ENCODE results near the gene CAMKK2. TPM values are rescaled to one million over a fixed set of nuclear protein-coding genes. Genes with fewer than 3 reads are reported as not detected.

CAMKK2 gene
- total RNA-seq, 1 donor from 2014 or later, result 33.7 TPM

GRCh38 chr12:121288158-121288845 lies 8.2 kb downstream of the CAMKK2 start:
- no peak overlapping the region for H3K27ac Mint-ChIP-seq (ENCODE audit: unreplicated experiment)
- no peaks in the 10 kb centered on the region for H3K9me3 Mint-ChIP-seq (ENCODE audit: low read depth)
- H3K36me3 Mint-ChIP-seq (ENCODE audit: low read depth), result peaks cover 6% of the 10 kb centered on the region
- no peak for DNase-seq (ENCODE audit: low spot score)
- H3K4me1 Mint-ChIP-seq (ENCODE audit: low read depth), result peaks cover 9% of the 10 kb centered on the region
- no peak for TF ChIP-seq CTCF (IDR thresholded peaks at IDR 0.05)
- no peak overlapping the region for H3K4me3 Mint-ChIP-seq (ENCODE audit: unreplicated experiment)
- H3K27me3 Mint-ChIP-seq (ENCODE audit: low read depth), result no peaks in the 10 kb centered on the region

GRCh38 chr12:121287267-121287954 lies 9.1 kb downstream of the CAMKK2 start:
- TF ChIP-seq CTCF (IDR thresholded peaks at IDR 0.05), result no peak
- Mint-ChIP-seq H3K36me3 (ENCODE audit: low read depth) (peaks cover 6% of the 10 kb centered on the region), H3K9me3 (ENCODE audit: low read depth) (no peaks in the 10 kb centered on the region), H3K27ac (ENCODE audit: unreplicated experiment) (no peak overlapping the region), H3K27me3 (ENCODE audit: low read depth) (no peaks in the 10 kb centered on the region), H3K4me3 (ENCODE audit: unreplicated experiment) (no peak overlapping the region), H3K4me1 (ENCODE audit: low read depth) (peaks cover 9% of the 10 kb centered on the region)
- DNase-seq (ENCODE audit: low spot score), result no peak

GRCh38 chr12:121285856-121286255 lies 10.7 kb downstream of the CAMKK2 start:
- peaks cover 3% of the 10 kb centered on the region for H3K36me3 Mint-ChIP-seq (ENCODE audit: low read depth)
- peaks cover 5% of the 10 kb centered on the region for H3K4me1 Mint-ChIP-seq (ENCODE audit: low read depth)
- no peaks in the 10 kb centered on the region for H3K9me3 Mint-ChIP-seq (ENCODE audit: low read depth)
- H3K4me3 Mint-ChIP-seq (ENCODE audit: unreplicated experiment), result no peak overlapping the region
- no peak overlapping the region for H3K27ac Mint-ChIP-seq (ENCODE audit: unreplicated experiment)
- no peak for TF ChIP-seq CTCF (IDR thresholded peaks at IDR 0.05)
- no peaks in the 10 kb centered on the region for H3K27me3 Mint-ChIP-seq (ENCODE audit: low read depth)
- no peak for DNase-seq (ENCODE audit: low spot score)

GRCh38 chr12:121284551-121285390 lies 11.7 kb downstream of the CAMKK2 start:
- Mint-ChIP-seq H3K9me3 (ENCODE audit: low read depth) (no peaks in the 10 kb centered on the region), H3K27me3 (ENCODE audit: low read depth) (no peaks in the 10 kb centered on the region), H3K27ac (ENCODE audit: unreplicated experiment) (no peak overlapping the region), H3K4me1 (ENCODE audit: low read depth) (peaks cover 5% of the 10 kb centered on the region), H3K36me3 (ENCODE audit: low read depth) (peaks cover 1% of the 10 kb centered on the region), H3K4me3 (ENCODE audit: unreplicated experiment) (no peak overlapping the region)
- DNase-seq (ENCODE audit: low spot score), result no peak
- TF ChIP-seq CTCF (IDR thresholded peaks at IDR 0.05), result no peak

- Mint-ChIP-seq H3K9me3 (ENCODE audit: low read depth) (no peaks in the 10 kb centered on the region), H3K27me3 (ENCODE audit: low read depth) (no peaks in the 10 kb centered on the region), H3K4me3 (ENCODE audit: unreplicated experiment) (no peak overlapping the region), H3K4me1 (ENCODE audit: low read depth) (peaks cover 2% of the 10 kb centered on the region), H3K27ac (ENCODE audit: unreplicated experiment) (no peak overlapping the region), H3K36me3 (ENCODE audit: low read depth) (peaks cover 1% of the 10 kb centered on the region)
- no peak for DNase-seq (ENCODE audit: low spot score)
- TF ChIP-seq CTCF (IDR thresholded peaks at IDR 0.05), result no peak
These were observed 12.7 kb downstream of the CAMKK2 start for GRCh38 chr12:121283841-121284240.

Data from chondrocyte (in vitro differentiated cells).